DMS153 (cell line): ENCODE data around the gene KCNQ2.
A peak's percentile ranks its signal among the peaks of the same experiment; 100 is the strongest.

Experiments used
- DNase-seq: peaks from one replicate; lab custom pipeline; 2025; lab: John Stamatoyannopoulos, UW

KCNQ2 gene

GRCh38 chr20:63403403-63404105 is 68.9 kb downstream of the KCNQ2 start:
- no peak for DNase-seq

- DNase-seq = no peak
Observed at GRCh38 chr20:63402860-63403220, 69.6 kb downstream of the KCNQ2 start.

- DNase-seq = no peak
Observed at GRCh38 chr20:63402181-63402859, 70.1 kb downstream of the KCNQ2 start.

GRCh38 chr20:63401384-63402110 is 70.9 kb downstream of the KCNQ2 start:
- DNase-seq = no peak

GRCh38 chr20:63400486-63401210 is 71.8 kb downstream of the KCNQ2 start:
- no peak for DNase-seq

- no peak for DNase-seq
Observed at GRCh38 chr20:63399596-63400375, 72.7 kb downstream of the KCNQ2 start.

GRCh38 chr20:63398744-63399514 is 73.5 kb downstream of the KCNQ2 start:
- no peak for DNase-seq

- DNase-seq = no peak
Observed at GRCh38 chr20:63397946-63398450, 74.5 kb downstream of the KCNQ2 start.

- no peak for DNase-seq
Observed at GRCh38 chr20:63397155-63397843, 75.2 kb downstream of the KCNQ2 start.

GRCh38 chr20:63396300-63396699 is 76.2 kb downstream of the KCNQ2 start:
- DNase-seq = no peak

GRCh38 chr20:63395723-63396122 is 76.7 kb downstream of the KCNQ2 start:
- DNase-seq = no peak

GRCh38 chr20:63394920-63395455 is 77.5 kb downstream of the KCNQ2 start:
- no peak for DNase-seq

GRCh38 chr20:63394069-63394919 is 78.2 kb downstream of the KCNQ2 start:
- peak; percentile 12 for DNase-seq

GRCh38 chr20:63393566-63393965 is 78.9 kb downstream of the KCNQ2 start:
- DNase-seq = no peak

- DNase-seq = no peak
Observed at GRCh38 chr20:63392465-63393365, 79.7 kb downstream of the KCNQ2 start.

- no peak for DNase-seq
Observed at GRCh38 chr20:63387917-63388316, 84.5 kb downstream of the KCNQ2 start.

GRCh38 chr20:63387393-63387792 is 85.1 kb downstream of the KCNQ2 start:
- no peak for DNase-seq

GRCh38 chr20:63386491-63386890 is 86.0 kb downstream of the KCNQ2 start:
- no peak for DNase-seq
